ENCODE data around the gene ABHD12.

GRCh38 chr20:25424536-25424935 lies 33.9 kb upstream of the ABHD12 start:
- TF ChIP-seq CTCF (IDR thresholded peaks at IDR 0.05) (no peak), POLR2AphosphoS5 (IDR thresholded peaks at IDR 0.05) (no peak)
